ENCODE results near the gene AANAT. TPM values are rescaled to one million over a fixed set of nuclear protein-coding genes. Genes with fewer than 3 reads are reported as not detected.

The AANAT gene
- total and polyA plus RNA-seq, 12 donors, result 0.30 to 0.40 TPM; not detected in 10

- intact Hi-C loops (cut with DNase I), result no loop called here
- H3K9me3 ChIP-seq (replicated peaks in 1 of 3), result no peaks in the 10 kb centered on the region
- TF ChIP-seq CTCF (IDR thresholded peaks at IDR 0.05) (no peak), POLR2A (IDR thresholded peaks at IDR 0.05) (no peak)
- H3K4me1 ChIP-seq (replicated peaks in 1 of 2), result peaks cover 0 to 11% of the 10 kb centered on the region in 2 donors
- 80 to 98% (median 90%) methylated on average over 9 of the region's 9 CpGs for WGBS, 4 donors
- no peak for DNase-seq
- H3K4me3 ChIP-seq, result no peak overlapping the region
- H3K36me3 ChIP-seq (replicated peaks in 1 of 2), result no peaks in the 10 kb centered on the region
- H3K27me3 ChIP-seq, result no peaks in the 10 kb centered on the region
- no peak overlapping the region for H3K27ac ChIP-seq
Observed at GRCh38 chr17:76438906-76439305, 28.5 kb upstream of the AANAT start.

GRCh38 chr17:76439314-76439928 is 28.0 kb upstream of the AANAT start:
- peaks cover 0 to 15% of the 10 kb centered on the region in 2 donors for H3K4me1 ChIP-seq (replicated peaks in 1 of 2)
- intact Hi-C loops (cut with DNase I), result no loop called here
- no peak overlapping the region for H3K27ac ChIP-seq
- H3K36me3 ChIP-seq (replicated peaks in 1 of 2), result no peaks in the 10 kb centered on the region
- no peaks in the 10 kb centered on the region for H3K9me3 ChIP-seq (replicated peaks in 1 of 3)
- no peak for DNase-seq
- 89 to 92% (median 91%) methylated on average over 6 of the region's 6 CpGs for WGBS, 4 donors
- no peaks in the 10 kb centered on the region for H3K27me3 ChIP-seq
- TF ChIP-seq POLR2A (IDR thresholded peaks at IDR 0.05) (no peak), CTCF (IDR thresholded peaks at IDR 0.05) (no peak)
- no peak overlapping the region for H3K4me3 ChIP-seq

DNA sequence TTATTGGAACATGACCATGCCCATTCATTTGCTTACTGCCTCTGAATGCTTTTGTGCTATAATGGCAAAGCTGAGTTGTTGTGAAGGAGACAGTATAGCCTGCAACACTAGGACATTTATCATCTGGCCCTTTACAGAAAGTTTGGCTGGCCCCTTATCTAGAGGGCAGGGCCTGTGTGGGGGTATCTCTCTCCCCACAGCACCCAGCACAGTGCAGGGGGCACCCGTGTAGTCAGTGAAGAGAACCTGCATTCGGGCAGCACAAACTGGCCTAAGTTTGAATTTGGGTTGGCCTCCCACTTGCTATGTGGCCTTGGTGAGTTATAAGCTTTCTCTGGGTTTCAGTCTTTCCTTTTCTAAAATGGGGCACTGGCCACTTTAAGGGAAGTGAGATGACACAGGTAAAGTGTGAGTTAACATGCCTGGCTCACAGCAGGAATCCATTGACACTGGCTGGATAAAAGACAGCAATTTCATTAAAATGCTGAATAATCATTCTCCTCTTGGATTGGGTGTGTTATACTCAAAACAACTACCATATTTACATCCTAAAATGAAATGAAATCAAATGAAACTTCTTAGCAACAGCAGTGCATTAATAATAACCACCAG is 26.5 kb upstream of the AANAT start:
- Histone ChIP-seq H3K4me1 (replicated peaks in 1 of 2) (peaks cover 0 to 29% of the 10 kb centered on the region in 2 donors), H3K4me3 (no peak overlapping the region), H3K27ac (no peak overlapping the region), H3K36me3 (replicated peaks in 1 of 2) (no peaks in the 10 kb centered on the region), H3K27me3 (no peaks in the 10 kb centered on the region), H3K9me3 (replicated peaks in 1 of 3) (no peaks in the 10 kb centered on the region)
- intact Hi-C loops (cut with DNase I), result no loop called here
- no peak for DNase-seq
- TF ChIP-seq POLR2A (IDR thresholded peaks at IDR 0.05), result no peak
- WGBS, 4 donors, result 80 to 92% (median 81%) methylated on average over 2 of the region's 2 CpGs; no CpG with 5 or more reads in 1 of the 4 donors

DNA sequence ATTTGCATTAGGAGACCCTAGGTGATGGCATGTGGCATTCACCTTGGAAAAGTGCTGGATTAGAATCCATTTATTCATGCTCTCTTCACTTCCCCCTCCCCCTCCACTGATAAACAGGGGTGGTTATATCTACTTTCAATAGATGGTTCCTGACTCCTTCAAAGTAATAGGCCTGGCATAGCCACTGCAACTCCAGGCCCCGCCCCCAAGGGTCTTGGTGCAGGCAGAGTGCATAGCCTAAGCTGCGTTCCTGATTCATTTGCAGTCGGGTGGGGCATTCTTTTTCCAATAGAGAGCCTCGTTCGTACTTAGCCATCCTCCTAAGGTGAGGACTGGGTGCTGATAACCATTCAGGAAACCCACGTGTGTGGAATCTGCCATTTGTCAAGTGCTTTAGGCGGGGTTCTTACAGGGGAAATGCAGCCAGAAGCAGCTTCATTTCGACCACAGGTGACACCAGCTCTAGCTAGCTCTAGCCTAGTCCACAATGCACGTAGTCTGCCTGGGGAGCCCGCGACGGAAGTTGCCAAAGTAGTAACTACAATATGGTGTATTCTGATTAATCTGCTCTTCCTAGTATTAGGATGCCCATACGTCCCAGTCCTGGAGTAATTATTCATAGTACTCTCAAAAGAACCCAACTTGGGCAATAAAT is 25.6 kb upstream of the AANAT start:
- 82 to 90% (median 85%) methylated on average over 13 of the region's 13 CpGs for WGBS, 4 donors
- intact Hi-C loops (cut with DNase I), result no loop called here
- peaks cover 0 to 39% of the 10 kb centered on the region in 2 donors for H3K4me1 ChIP-seq (replicated peaks in 1 of 2)

More for the DNA sequence above, 25.6 kb upstream of the AANAT start:
- no peaks in the 10 kb centered on the region for H3K9me3 ChIP-seq (replicated peaks in 1 of 3)
- H3K27me3 ChIP-seq, result no peaks in the 10 kb centered on the region
- no peak overlapping the region for H3K4me3 ChIP-seq
- no peak overlapping the region for H3K27ac ChIP-seq
- no peaks in the 10 kb centered on the region for H3K36me3 ChIP-seq (replicated peaks in 1 of 2)
- TF ChIP-seq CTCF (IDR thresholded peaks at IDR 0.05), result no peak
- no peak for TF ChIP-seq POLR2A (IDR thresholded peaks at IDR 0.05)
- no peak for DNase-seq

Data from adrenal gland (tissue), 12 donors.